Measurements from ENCODE around the gene ADAP1. TPM values are rescaled to one million over a fixed set of nuclear protein-coding genes. Genes with fewer than 3 reads are reported as not detected.

ADAP1 gene
- total RNA-seq, 4 donors from 2014 or later = 41.9 to 94.2 (median 78.3) TPM

DNA sequence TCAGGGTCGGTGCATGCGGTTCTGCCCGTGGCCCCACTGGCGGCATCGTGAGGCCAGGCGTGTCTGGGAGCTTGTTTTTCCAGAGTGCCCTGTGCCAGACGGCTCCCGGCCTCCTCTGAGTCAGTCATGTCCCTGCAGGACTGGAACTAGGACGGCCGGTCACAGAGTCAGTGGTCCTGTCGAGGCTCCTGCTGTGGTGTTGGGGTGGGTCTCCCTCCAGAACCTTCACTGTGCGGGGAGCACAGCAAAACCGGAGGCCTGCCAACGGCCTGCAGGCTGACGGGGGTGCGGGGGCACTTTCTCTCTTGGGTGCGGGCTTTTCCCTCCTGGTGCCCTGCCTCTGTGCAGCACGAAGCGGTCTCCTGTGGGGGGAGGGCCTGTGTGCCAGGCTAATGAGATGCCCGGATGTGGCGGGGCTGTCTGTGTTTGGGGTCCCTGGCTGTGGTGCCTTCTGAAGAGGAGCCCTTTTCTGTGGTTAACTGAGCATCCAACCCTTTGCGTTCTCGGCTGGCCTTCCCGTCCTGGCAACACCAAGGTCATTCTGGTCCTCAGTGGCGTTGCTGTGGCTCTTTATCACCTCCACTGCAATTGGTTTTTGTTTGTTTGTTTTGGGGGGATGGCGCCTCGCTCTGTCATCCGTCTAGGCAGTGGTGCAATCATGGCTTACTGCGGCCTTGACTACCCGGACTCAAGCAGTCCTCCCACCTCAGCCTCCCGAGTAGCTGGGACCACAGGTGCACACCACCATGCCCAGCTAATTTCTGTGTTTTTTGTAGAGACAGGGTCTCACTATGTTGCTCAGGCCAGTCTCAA, 70.1 kb downstream of the ADAP1 start:
- intact Hi-C loops (cut with DNase I) = no loop called here
- H3K27ac ChIP-seq (replicated peaks in 1 of 4) = peak overlapping the region in 2 of 4 donors; percentile 42 to 62
- H3K36me3 ChIP-seq = peaks cover 23 to 37% (median 35%) of the 10 kb centered on the region in 4 donors
- DNase-seq (ENCODE audit: extremely low spot score) = no peak
- no peak for TF ChIP-seq POLR2AphosphoS5 (IDR thresholded peaks at IDR 0.05)
- TF ChIP-seq EP300 (IDR thresholded peaks at IDR 0.05) = no peak
- no peak for TF ChIP-seq POLR2A (IDR thresholded peaks at IDR 0.05; ENCODE audit: low read depth)
- TF ChIP-seq, protein P1, sequence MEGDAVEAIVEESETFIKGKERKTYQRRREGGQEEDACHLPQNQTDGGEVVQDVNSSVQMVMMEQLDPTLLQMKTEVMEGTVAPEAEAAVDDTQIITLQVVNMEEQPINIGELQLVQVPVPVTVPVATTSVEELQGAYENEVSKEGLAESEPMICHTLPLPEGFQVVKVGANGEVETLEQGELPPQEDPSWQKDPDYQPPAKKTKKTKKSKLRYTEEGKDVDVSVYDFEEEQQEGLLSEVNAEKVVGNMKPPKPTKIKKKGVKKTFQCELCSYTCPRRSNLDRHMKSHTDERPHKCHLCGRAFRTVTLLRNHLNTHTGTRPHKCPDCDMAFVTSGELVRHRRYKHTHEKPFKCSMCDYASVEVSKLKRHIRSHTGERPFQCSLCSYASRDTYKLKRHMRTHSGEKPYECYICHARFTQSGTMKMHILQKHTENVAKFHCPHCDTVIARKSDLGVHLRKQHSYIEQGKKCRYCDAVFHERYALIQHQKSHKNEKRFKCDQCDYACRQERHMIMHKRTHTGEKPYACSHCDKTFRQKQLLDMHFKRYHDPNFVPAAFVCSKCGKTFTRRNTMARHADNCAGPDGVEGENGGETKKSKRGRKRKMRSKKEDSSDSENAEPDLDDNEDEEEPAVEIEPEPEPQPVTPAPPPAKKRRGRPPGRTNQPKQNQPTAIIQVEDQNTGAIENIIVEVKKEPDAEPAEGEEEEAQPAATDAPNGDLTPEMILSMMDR (IDR thresholded peaks at IDR 0.05) = no peak
- peaks cover 49 to 70% (median 58%) of the 10 kb centered on the region in 4 donors for H3K4me1 ChIP-seq
- H3K4me3 ChIP-seq = no peak overlapping the region
- no peaks in the 10 kb centered on the region for H3K27me3 ChIP-seq
- 86% methylated on average over 23 of the region's 31 CpGs for WGBS
- no peaks in the 10 kb centered on the region for H3K9me3 ChIP-seq

DNA sequence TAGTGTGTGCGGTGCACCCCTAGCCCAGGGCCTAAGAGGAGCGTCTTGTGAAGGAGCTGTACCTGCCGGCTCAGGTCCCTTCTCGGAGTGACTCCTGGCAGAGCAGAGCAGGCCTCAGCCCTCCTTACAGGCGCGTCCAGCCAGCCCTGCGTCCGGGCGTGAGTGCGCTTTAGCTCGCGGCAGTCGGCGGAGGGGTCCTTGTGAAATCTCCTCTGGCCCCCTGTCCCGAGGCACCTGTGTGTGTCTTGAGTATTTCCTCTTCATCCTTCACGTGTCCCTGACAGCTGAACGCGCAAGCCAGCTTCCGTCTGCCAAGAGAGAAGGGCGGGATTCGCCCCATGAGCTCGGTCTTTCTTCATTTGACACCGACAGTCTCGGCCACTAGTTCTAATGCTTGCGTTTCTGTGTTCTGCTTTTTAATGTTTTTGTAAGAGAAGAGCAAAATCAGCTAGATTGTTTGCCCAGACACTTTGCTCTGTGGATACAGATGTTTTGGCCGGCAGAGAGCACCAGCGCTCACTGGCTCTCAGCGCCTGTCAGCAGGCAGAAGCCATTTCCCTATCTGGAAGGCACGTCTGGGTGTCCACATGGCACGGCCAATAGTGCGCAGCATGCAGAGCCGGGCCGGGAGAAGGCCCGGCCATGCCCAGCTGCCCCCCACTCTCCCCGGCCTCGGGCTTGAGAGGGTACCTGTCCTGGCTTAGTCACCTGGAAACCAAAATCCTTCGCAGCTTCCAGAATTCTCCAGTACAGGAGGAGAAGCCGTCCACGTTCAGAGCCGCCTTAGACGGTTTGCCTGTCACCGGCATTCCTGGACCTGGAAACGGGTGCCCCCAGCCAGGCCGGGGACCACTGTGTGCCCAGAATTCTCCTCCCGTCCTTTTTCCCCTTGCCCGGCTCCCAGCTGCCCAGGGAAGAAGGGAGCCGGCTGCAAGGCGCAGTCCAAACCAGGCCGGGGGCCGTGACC, 71.1 kb downstream of the ADAP1 start:
- no peaks in the 10 kb centered on the region for H3K27me3 ChIP-seq
- no peak for DNase-seq (ENCODE audit: extremely low spot score)
- TF ChIP-seq POLR2AphosphoS5 (IDR thresholded peaks at IDR 0.05) (peak in 1 of 2 donors; percentile 28), POLR2A (IDR thresholded peaks at IDR 0.05; ENCODE audit: low read depth) (no peak)
- WGBS = 70% methylated on average over 31 of the region's 50 CpGs
- no peaks in the 10 kb centered on the region for H3K9me3 ChIP-seq
- intact Hi-C loops (cut with DNase I) = no loop called here
- peaks cover 18 to 36% (median 31%) of the 10 kb centered on the region in 4 donors for H3K36me3 ChIP-seq
- no peak overlapping the region for H3K4me3 ChIP-seq
- peaks cover 60 to 80% (median 68%) of the 10 kb centered on the region in 4 donors for H3K4me1 ChIP-seq
- H3K27ac ChIP-seq (replicated peaks in 1 of 4) = peak overlapping the region; percentile 11 to 62 (median 32)

DNA sequence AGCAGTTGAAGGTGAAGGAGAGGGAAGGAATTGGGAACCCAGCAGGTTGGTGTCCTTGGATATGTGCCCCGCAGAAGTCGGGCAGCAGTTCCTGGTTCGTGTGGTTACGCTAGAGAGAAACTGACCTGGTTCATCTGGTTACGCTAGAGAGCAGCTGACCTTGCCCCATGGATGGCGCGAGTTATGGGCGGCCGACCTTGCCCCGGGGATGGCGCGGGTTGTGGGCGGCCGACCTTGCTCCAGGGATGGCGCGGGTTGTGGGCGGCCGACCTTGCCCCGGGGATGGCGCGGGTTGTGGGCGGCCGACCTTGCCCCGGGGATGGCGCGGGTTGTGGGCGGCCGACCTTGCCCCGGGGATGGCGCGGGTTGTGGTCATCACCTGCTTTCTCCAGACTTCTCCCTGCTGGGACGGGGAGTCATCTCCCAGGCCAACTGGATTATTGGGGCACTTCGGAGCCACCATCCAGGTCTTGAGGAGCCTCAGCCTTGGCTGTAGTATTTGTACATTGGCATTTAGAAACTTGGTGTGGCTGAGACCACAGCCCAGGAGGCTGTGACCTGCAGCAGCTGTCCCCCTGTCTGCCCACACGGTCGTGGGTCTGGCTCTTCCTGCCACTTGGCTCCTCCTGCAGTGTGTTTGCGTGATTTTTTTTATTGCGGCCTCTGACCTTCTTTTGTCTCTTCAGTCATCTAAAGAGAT, 72.0 kb downstream of the ADAP1 start:
- H3K36me3 ChIP-seq = peaks cover 9 to 28% (median 24%) of the 10 kb centered on the region in 4 donors
- DNase-seq (ENCODE audit: extremely low spot score) = no peak
- no peaks in the 10 kb centered on the region for H3K9me3 ChIP-seq
- H3K27ac ChIP-seq (replicated peaks in 1 of 4) = peak overlapping the region in 2 of 4 donors; percentile 42 to 62
- no peaks in the 10 kb centered on the region for H3K27me3 ChIP-seq
- intact Hi-C loops (cut with DNase I) = no loop called here
- WGBS = 91% methylated on average over 15 of the region's 37 CpGs
- peaks cover 68 to 89% (median 76%) of the 10 kb centered on the region in 4 donors for H3K4me1 ChIP-seq
- no peak overlapping the region for H3K4me3 ChIP-seq
- TF ChIP-seq POLR2AphosphoS5 (IDR thresholded peaks at IDR 0.05) (no peak), POLR2A (IDR thresholded peaks at IDR 0.05; ENCODE audit: low read depth) (no peak), EP300 (IDR thresholded peaks at IDR 0.05) (no peak)
- TF ChIP-seq, protein P1 (IDR thresholded peaks at IDR 0.05) = no peak

DNA sequence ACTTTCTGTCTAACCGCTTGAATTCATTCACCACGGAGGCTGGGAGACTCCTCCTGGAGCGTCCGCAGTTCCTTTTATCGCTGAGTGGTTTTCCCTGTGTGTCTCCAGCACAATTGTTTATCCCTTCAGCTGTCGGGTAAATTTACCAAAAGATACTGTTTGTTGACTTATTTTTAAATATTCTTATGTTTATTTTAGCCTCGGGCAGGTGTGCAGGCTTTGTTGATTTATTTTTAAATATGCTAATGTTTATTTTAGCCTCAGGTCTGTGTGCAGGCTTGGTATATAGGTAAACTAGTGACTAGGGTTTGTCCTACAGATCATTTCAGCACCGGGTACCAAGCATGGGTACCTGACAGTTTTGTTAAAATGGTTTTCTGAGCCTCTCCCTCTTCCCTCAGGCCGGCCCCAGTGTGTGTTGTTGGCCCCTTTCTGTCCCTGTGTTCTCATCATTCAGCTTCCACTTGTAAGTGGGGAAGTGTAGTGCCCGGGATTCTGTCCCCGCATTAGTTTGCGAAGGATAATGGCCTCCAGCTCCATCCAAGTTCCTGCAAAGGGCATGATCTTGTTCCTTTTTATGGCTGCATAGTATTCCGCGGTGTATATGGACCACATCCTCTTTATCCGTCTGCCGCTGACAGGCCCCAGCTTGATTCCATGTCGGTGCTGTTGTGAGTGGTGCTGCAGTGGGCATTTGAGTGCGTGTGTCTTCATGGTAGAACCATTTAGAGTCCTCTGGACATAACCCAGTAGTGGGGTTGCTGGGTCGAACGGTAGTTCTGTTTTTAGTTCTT, 72.8 kb downstream of the ADAP1 start:
- no peak for DNase-seq (ENCODE audit: extremely low spot score)
- H3K27me3 ChIP-seq = no peaks in the 10 kb centered on the region
- peaks cover 3 to 20% (median 16%) of the 10 kb centered on the region in 4 donors for H3K36me3 ChIP-seq
- intact Hi-C loops (cut with DNase I) = no loop called here
- peaks cover 69 to 91% (median 74%) of the 10 kb centered on the region in 4 donors for H3K4me1 ChIP-seq
- TF ChIP-seq POLR2AphosphoS5 (IDR thresholded peaks at IDR 0.05) (no peak), POLR2A (IDR thresholded peaks at IDR 0.05; ENCODE audit: low read depth) (no peak), EP300 (IDR thresholded peaks at IDR 0.05) (no peak)
- TF ChIP-seq, protein P1 (IDR thresholded peaks at IDR 0.05) = no peak
- no peak overlapping the region for H3K4me3 ChIP-seq
- no peak overlapping the region for H3K27ac ChIP-seq (replicated peaks in 1 of 4)
- 90% methylated on average over 20 of the region's 20 CpGs for WGBS
- no peaks in the 10 kb centered on the region for H3K9me3 ChIP-seq
